ENCODE results near the gene IL33.

Gene IL33

DNA sequence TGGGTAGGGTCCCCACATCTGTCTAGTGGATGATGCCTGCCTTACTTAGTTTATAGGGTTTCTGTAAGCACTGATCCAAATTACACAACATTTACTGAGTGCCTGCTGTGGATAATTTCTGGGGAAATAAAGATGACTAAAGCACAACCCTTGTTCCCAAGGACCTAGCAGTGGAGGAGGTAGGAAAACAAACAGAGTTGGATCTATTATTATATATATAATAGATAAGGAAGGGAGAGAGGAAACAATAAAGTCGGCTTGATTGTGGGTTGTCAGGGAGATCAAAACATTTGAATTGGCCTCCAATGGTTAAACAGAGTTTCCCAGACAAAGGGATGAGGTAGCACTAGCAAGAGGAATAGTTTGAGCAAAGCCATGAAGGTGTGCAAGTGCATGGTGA is 14.0 kb downstream of the IL33 start:
- no peak for FAIRE-seq
- no peak for TF ChIP-seq POLR2A (IDR thresholded peaks at IDR 0.05; ENCODE audit: low read depth, low read length)
- DNase-seq (ENCODE audit: insufficient read length, low spot score), result no peak

DNA sequence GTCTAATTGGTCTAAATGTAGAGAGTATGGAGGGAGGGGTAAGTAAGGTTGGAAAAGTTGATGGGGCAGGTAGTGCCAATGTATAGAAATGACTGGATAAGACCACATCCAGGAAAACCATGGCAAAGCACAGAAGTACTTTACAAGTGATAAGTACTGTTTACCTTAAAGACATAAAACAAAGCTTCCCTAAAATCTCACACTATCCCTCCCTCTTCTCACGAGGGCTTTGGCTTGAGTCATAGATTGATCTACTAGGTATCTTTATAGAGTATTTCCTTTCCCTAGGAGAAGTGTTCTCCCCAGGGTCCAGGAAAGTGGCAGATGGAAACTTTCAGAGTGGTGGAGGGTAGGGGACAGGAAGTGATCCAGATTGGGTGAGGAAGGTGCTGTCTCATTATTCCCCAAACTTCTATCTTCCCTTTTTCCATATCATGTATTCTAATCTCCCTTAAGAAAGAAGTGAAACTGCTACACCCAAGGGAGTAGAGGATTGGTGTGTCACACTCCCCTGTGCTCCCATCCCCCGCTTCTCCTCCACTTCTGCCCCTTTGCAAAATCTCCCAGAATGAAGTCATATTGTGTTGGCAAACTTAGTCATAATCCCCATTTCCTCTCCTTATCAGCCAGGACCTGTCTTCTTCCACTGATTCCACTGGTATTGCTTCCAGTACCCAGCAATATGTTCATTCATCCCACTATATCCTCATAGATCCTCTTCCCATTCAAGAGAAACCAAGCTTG is 14.6 kb downstream of the IL33 start:
- DNase-seq (ENCODE audit: insufficient read length, low spot score), result no peak
- FAIRE-seq, result peak; percentile 45
- TF ChIP-seq POLR2A (IDR thresholded peaks at IDR 0.05; ENCODE audit: low read depth, low read length), result no peak

DNA sequence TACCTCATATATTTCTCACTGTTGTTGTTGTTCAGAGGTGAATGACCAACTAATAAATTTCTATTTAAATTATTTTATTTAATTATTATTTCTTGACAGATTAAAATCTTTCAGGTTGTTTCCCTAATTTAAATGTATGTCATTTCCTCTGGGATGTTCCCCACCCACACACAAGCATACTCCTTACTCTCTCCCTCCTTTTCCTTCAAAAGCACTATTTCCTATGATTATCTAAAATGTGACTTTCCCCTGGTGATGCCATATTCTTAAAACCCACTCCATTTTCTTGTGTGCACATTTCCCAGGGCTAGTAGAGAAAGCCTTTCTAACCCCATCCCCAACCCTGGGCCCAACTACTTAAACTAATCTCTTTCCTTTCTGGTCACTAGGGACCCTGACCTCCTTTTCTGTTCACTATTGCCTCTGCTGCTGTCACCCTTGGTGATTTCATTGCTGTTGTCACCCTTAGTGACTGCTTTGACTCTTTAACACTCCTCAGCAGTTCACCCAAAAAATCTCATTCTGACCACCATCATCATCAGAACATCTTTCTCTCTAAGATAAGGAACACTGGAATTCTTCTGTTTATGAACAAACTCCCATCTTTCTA is 16.8 kb downstream of the IL33 start:
- no peak for FAIRE-seq
- TF ChIP-seq POLR2A (IDR thresholded peaks at IDR 0.05; ENCODE audit: low read depth, low read length), result no peak

DNA sequence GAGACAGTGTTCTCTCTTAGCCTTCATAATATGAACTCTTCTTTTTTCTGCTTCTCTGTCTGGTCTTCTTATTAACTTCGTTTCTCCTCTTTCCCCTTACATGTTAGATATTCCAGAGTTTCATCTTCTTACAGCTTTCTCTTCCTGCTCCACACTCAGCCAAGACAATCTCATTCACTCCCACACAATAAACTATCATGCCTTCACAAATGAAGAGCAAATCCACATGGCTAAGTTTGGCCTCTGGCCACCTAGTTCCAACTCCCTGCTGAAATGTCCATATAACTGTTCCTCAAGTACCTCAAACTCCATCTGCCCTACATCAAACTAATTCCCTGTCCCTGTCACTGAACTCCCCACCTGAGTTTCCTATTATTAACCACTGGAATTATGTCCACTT is 18.4 kb downstream of the IL33 start:
- TF ChIP-seq POLR2A (IDR thresholded peaks at IDR 0.05; ENCODE audit: low read depth, low read length), result no peak
- FAIRE-seq, result no peak

More for the DNA sequence above, 16.8 kb downstream of the IL33 start:
- DNase-seq (ENCODE audit: insufficient read length, low spot score), result no peak

DNA sequence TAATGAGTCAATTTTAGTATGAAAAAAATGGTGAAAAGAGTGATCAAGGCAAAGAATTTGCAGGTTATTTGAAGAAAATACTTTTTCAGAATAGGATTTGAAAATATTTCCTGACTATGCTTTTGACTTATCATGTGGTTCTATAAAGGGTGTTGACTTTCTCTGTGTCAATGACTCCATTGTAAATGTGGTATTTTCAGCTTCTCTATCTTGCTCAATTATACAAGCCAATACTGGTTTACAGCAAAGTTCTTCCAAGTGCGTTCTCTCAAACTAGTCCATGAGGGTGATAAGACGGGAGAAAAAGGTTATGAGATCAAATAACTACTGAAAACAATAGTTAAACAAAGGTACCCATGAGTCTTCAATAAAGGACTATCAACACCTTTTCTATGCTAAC is 21.7 kb downstream of the IL33 start:
- FAIRE-seq (no peak), DNase-seq (ENCODE audit: insufficient read length, low spot score) (no peak)
- TF ChIP-seq POLR2A (IDR thresholded peaks at IDR 0.05; ENCODE audit: low read depth, low read length), result no peak

More for the DNA sequence above, 18.4 kb downstream of the IL33 start:
- DNase-seq (ENCODE audit: insufficient read length, low spot score), result no peak

DNA sequence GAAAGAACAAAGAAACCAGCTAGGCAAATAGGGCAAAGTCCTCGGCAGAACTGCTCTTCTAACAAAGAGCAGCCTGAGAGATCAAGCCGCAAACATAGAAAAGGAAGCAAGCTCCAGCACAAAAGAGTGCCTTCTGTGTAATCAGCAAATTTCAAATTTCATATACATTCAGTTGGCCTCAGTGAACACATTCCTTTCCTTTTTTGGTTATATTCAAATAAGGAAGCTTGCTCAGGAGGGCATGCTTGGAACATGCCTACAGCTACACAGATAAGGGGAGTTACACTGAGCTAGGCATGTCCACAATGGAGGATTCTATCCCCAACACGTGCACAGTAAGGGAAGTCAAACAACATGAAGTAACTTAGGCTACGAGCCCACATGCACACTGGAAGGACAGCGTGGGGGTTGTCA is 23.4 kb downstream of the IL33 start:
- no peak for FAIRE-seq
- DNase-seq (ENCODE audit: insufficient read length, low spot score), result no peak
- no peak for TF ChIP-seq POLR2A (IDR thresholded peaks at IDR 0.05; ENCODE audit: low read depth, low read length)

DNA sequence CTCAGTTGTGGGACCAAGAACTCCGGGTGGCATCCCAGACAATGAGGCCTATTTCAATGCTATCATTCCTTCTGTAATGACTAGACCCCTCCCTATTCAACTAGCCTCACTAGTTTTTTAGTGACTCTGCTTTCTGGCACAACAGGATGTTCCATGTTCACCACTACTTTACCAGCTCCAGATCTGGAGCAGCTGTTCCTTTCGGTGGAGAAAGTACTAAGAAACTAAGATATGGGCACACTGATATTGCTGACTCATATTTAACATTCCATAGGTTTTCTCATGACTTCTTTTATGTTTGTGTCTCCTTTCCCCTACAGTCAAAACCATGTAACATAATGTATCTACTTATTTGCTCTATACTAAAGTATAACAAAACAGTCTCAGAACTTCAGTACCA is 24.1 kb downstream of the IL33 start:
- no peak for FAIRE-seq
- TF ChIP-seq POLR2A (IDR thresholded peaks at IDR 0.05; ENCODE audit: low read depth, low read length), result no peak
- DNase-seq (ENCODE audit: insufficient read length, low spot score), result no peak

DNA sequence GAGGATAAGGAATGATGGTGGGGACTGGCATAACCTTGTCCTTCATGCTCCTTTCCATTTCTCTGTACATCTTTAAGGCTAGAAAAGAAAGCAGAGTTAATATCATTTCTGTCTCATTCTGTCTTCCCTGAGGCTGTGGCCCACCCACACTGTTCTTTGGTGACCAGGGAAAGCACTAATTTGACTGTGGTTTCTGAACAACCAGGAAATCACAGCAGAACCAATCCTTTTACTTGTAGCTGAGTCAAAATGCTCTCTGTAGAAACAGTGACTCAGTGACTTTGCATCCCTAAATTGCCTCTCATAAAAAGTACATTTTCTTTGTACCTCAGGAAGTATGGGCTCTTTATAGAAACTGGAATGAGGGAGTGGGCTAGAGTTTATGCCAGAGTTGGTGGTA is 28.1 kb downstream of the IL33 start:
- no peak for DNase-seq (ENCODE audit: insufficient read length, low spot score)
- TF ChIP-seq POLR2A (IDR thresholded peaks at IDR 0.05; ENCODE audit: low read depth, low read length), result no peak
- no peak for FAIRE-seq

DNA sequence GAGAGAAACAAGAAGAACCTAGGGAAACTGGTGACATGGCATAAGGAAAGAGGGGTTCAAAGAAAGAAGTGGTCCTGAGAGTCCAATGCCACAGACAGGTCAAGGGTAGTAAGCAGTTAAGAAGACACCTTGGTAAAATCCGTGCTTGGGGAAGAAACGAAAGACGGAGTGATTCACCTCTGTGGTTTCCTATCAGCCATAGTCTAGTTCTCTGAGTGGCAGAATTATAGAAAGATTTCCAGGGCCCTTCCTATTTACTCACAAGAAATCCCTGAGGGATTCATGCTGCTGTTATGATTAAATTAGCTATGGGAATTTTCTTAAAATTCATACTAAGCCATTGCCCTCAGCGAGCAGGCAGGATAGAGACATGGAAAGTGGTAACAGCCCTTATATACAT is 31.7 kb downstream of the IL33 start:
- no peak for TF ChIP-seq POLR2A (IDR thresholded peaks at IDR 0.05; ENCODE audit: low read depth, low read length)
- FAIRE-seq, result no peak
- DNase-seq (ENCODE audit: insufficient read length, low spot score), result no peak

DNA sequence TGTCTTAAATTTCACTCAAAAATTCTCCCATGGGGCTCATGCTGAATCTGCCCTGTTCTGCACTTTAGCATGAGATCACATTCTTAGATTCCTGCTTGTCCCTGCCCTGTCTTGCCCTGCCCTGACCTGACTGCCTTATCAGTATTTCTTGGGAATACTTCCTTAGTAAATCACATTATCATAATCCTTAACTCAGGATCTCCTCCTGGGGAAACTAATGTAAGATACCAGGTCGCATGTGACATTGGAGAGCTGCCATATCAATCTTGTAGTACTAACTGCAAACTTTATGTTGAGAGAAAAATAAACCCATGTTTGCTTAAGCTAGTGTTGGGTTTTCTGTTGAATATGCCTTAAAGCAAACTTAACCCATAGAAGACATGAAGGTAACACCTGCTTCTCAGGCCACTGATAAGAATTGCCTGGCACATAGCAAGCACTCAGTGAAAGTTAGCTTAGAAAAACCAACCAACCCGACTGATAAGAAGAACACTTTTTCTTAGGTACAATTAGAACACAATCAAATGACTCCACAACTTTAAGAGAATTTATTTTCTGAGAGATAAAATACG is 53.3 kb downstream of the IL33 start:
- no peak for TF ChIP-seq POLR2A (IDR thresholded peaks at IDR 0.05; ENCODE audit: low read depth, low read length)
- FAIRE-seq, result no peak

DNA sequence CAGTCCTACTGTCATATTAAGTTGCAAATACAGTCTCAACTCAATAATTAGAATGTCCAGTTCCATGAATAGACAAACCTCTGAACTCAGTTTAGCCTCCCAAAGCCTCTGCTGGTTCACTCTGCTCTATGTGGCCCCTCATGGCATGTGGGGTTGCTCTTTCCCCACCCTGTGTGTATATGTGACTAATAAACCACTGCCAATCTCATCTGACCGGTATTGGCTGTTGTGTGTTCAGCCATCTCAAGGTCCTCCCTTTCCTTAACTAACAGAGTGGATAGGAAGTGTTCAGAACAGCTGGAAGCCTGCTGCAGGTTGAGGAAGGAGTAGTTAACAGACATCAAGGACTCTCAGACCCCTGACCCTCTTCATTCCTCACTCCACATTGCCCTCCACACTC is 55.3 kb downstream of the IL33 start:
- no peak for DNase-seq (ENCODE audit: insufficient read length, low spot score)
- no peak for FAIRE-seq

More for the DNA sequence above, 53.3 kb downstream of the IL33 start:
- no peak for DNase-seq (ENCODE audit: insufficient read length, low spot score)

DNA sequence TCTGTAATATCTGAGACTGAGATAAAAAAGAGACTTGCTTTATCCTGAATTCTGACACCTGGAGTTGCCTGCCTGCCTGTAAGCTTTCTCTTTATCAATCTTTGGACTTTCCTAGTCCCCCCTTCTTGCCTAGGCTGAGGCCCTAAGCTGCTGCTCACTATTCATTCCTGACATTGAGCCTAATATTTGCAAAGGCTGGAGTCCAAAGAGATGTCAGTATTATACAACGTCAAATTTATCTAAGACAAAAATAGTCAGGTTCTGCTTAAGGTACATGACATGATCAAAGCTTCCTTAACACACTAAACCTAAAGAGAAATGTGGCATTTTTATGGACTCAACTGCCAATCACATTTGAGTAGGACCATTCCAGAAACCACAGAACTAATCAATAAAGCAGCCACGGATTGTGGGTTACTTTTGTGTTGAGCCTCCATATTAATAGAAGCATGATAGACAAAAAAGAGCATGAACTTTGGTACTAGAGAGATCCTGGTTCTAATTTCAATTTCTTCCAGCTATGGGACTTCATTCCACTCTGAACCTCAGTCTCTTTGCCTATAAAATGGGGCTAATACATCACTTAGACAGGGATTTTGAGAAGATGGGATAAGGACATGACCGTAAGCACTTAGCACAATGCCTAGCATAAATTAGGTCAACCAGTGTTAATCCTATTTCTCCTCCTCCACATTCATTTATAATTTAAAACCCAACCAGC is 56.1 kb downstream of the IL33 start:
- TF ChIP-seq POLR2A (IDR thresholded peaks at IDR 0.05; ENCODE audit: low read depth, low read length), result no peak
- FAIRE-seq, result no peak

More for the DNA sequence above, 55.3 kb downstream of the IL33 start:
- no peak for TF ChIP-seq POLR2A (IDR thresholded peaks at IDR 0.05; ENCODE audit: low read depth, low read length)

DNA sequence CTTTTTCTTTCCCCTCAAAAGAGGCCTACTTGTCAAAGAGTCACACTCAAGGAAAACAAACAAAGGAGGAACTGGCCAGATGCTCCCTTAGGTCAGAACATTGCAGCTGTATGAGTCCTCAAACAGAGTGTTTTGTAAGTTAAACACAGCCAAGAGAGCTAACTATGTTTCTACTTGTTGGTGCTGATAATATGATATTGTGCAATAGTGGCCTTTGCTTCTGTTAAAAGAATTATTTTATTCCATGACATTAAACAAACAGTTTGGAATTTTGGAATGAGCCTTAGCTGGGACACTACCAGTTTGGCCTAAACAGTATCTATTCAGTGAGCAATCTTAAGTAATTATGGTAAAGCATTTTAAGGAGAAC is 56.6 kb downstream of the IL33 start:
- FAIRE-seq, result no peak
- no peak for DNase-seq (ENCODE audit: insufficient read length, low spot score)
- TF ChIP-seq POLR2A (IDR thresholded peaks at IDR 0.05; ENCODE audit: low read depth, low read length), result no peak

More for the DNA sequence above, 56.1 kb downstream of the IL33 start:
- DNase-seq (ENCODE audit: insufficient read length, low spot score), result no peak

DNA sequence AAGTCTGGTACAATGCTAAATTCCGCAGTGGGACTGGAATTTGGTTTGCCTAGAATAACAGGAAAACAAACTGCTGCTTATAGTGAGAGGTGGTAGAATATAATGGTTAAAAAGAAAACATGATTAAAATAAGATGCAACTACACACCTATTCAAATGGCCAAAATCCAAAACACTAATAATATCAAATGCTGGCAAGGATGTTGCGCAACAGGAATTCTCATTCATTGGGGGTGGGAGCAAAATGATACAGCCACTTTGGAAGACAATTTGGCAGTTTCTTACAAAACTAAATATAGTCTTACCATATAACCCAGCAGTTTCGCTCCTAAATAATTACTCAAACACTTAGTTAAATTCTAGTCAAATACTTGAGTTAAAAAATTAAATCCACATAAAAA is 61.8 kb downstream of the IL33 start:
- FAIRE-seq (no peak), DNase-seq (ENCODE audit: insufficient read length, low spot score) (no peak)
- TF ChIP-seq POLR2A (IDR thresholded peaks at IDR 0.05; ENCODE audit: low read depth, low read length), result no peak
